IMR-90 (cell line): ENCODE data around the gene TDRKH.

Experiments used
- BHLHE40 ChIP-seq: fragments of 150-350 bp; IDR thresholded peaks from 2 replicates; pipeline ENCODE4 v1.6.1; 2016; ENCODE audit warnings: mild to moderate bottlenecking, low read depth, low read length
- CEBPB ChIP-seq: IDR thresholded peaks from 2 replicates; pipeline ENCODE4 v1.6.1; 2012; ENCODE audit warnings: low read depth, low read length, improper control_type of control experiment
- MAFK ChIP-seq: IDR thresholded peaks from 2 replicates; pipeline ENCODE4 v1.6.1; 2012; ENCODE audit warnings: low read depth, low read length, improper control_type of control experiment
- POLR2A ChIP-seq: IDR thresholded peaks from 2 replicates; pipeline ENCODE4 v1.6.1; 2012; ENCODE audit warnings: mild to moderate bottlenecking, low read depth, low read length
- RAD21 ChIP-seq: IDR thresholded peaks from 2 replicates; pipeline ENCODE4 v1.6.1; 2012; ENCODE audit warnings: low read length, improper control_type of control experiment
- TF ChIP-seq, protein P1 (sequence below): conservative IDR thresholded peaks from 2 replicates; pipeline ENCODE4 v1.5.1; 2012; ENCODE audit warnings: mild to moderate bottlenecking, low read depth, low read length, improper control_type of control experiment
- TF ChIP-seq, protein P2 (sequence below): fragments of 150-350 bp; IDR thresholded peaks from 2 replicates; pipeline ENCODE4 v1.6.1; 2017; ENCODE audit warnings: mild to moderate bottlenecking, antibody characterized with exemption, low read length, low read depth

GRCh38 chr1:151819976-151820623 is 29.8 kb upstream of the TDRKH start:
- TF ChIP-seq, protein P1, sequence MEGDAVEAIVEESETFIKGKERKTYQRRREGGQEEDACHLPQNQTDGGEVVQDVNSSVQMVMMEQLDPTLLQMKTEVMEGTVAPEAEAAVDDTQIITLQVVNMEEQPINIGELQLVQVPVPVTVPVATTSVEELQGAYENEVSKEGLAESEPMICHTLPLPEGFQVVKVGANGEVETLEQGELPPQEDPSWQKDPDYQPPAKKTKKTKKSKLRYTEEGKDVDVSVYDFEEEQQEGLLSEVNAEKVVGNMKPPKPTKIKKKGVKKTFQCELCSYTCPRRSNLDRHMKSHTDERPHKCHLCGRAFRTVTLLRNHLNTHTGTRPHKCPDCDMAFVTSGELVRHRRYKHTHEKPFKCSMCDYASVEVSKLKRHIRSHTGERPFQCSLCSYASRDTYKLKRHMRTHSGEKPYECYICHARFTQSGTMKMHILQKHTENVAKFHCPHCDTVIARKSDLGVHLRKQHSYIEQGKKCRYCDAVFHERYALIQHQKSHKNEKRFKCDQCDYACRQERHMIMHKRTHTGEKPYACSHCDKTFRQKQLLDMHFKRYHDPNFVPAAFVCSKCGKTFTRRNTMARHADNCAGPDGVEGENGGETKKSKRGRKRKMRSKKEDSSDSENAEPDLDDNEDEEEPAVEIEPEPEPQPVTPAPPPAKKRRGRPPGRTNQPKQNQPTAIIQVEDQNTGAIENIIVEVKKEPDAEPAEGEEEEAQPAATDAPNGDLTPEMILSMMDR, result no peak
- TF ChIP-seq MAFK (no peak), BHLHE40 (no peak), POLR2A (no peak), CEBPB (no peak), RAD21 (no peak)
- TF ChIP-seq, protein P2, sequence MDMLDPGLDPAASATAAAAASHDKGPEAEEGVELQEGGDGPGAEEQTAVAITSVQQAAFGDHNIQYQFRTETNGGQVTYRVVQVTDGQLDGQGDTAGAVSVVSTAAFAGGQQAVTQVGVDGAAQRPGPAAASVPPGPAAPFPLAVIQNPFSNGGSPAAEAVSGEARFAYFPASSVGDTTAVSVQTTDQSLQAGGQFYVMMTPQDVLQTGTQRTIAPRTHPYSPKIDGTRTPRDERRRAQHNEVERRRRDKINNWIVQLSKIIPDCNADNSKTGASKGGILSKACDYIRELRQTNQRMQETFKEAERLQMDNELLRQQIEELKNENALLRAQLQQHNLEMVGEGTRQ, result no peak
